HG03025 (cell line): ENCODE results near the gene SPACDR.

Experiments
- ATAC-seq: cut with Tn5 transposase; IDR thresholded peaks from one replicate; pipeline ENCODE4 v1.9.1; 2021; ENCODE audit warnings: mild to moderate bottlenecking, moderate library complexity; ENCODE audit not compliant: unreplicated experiment, low FRiP score

SPACDR gene

GRCh38 chr7:100423315-100423714, 40.7 kb downstream of the SPACDR start:
- ATAC-seq, result no peak

- no peak for ATAC-seq
Observed at GRCh38 chr7:100419660-100420226, 44.3 kb downstream of the SPACDR start.

DNA sequence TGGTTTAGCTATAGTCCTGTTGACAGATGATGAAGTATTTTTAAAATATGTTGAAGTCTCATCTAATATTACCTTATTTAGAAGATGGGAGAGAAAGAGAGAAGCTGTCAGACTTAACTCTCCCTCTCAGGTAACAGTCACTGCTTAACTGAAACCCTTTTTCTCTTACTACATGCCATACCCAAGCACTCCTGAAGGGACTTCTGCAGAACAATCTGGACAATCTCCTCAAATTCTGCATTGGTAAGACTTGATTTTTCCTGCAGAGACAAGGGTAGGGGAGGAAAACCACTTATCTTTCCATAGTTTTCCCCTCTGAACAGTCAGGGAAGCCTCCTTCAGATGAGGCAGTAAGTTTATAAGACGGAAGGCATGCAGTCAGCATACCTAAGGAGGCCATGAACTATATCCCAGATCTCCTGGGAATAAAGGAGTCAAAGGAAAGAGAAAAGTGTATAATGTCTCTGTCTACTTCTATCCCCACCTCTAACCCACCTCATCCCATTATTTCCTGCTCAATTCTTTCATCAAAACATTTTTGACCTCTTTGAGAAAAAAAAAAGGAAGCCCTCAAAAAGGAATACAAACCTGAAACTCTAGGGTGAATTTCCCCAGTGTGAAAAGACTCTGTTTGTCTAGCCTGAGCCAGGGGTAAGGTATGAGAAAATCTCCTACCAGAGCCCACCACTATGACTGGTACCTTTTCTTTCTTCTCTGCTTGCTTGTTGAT, 45.0 kb downstream of the SPACDR start:
- ATAC-seq, result no peak

DNA sequence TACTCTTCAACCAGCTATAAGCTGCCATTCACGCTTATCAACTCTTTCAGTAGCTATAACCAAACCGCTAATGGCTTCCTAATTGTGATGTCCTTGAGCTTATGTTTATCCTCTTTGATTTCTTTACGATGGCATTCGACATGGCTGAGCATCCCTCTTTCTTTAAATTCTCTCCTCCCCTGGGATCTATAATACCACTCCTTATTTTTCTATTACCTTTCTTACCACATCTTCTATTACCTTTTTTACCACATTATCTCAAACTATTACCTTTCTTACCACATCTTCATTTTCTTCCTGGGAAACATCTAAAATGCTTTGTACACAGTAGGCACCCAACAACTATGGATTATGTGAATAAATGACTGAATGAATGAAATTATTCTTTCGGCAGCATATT, 48.6 kb downstream of the SPACDR start:
- ATAC-seq, result no peak

- ATAC-seq, result no peak
Observed at GRCh38 chr7:100413889-100414288, 50.2 kb downstream of the SPACDR start.

DNA sequence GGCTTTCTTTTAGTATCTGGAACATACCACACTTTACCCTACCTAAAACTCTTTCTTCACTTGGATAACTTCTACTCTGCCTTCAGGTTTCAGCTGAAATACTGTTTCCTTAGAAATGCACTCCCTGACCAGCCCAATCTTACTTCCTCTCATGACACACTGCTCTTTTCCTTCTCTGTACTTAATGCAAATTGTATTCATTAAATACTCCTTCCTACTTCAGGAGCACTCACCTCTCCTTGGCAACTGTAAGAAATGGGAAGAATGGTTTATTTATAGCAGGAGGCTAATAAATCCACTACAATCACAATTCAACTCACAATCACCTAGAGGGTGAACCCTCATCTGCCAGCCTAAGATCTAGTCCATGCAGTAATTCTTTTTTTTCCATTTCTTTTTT, 50.7 kb downstream of the SPACDR start:
- ATAC-seq, result no peak

DNA sequence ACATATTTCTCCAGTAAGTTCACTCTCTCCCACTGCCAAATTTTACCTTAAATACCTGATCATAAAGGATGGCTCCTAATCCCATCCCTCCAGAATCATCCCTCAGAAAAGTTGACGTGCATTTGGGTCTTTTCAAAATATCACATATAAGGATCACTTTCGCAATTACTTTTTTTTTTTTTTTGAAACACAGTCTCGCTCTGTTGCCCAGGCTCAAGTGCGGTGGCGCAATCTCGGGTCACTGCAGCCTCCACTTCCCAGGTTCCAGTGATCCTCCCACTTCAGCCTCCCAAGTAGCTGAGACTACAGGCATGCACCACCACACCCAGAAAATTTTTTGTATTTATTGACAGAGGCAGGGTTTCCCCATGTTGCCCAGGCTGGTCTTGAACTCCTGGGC, 53.0 kb downstream of the SPACDR start:
- ATAC-seq, result no peak

GRCh38 chr7:100407285-100408180, 56.5 kb downstream of the SPACDR start:
- no peak for ATAC-seq

GRCh38 chr7:100406767-100407166, 57.3 kb downstream of the SPACDR start:
- no peak for ATAC-seq
